K562 treated with DMSO at 1 percent for 48 hours (cell line): ENCODE data around the gene ZNF296. TPM values are rescaled to one million over a fixed set of nuclear protein-coding genes. Genes with fewer than 3 reads are reported as not detected.

ENCODE experiments used
- total RNA-seq: library from RNA; unstranded; fragments of 300-600 nt; gene quantifications from 2 replicates; pipeline ENCODE4 v1.2.3, GENCODE V29; 2022; ENCODE audit warnings: low replicate concordance; ENCODE audit errors: extremely low read depth

Gene ZNF296
- not detected in 2 replicates for total RNA-seq

GRCh38 chr19:45076029-45076850 is at the start of gene ZNF296:
Gene ZNF296, minus strand, starts transcription at chr19:45076478. Its CDS starts 105 bp downstream, at chr19:45076373.

GRCh38 chr19:45092747-45093678 is 16.7 kb upstream of the ZNF296 start, which contains the start of gene PPP1R37:
Gene PPP1R37, plus strand, starts transcription at chr19:45093179. Its CDS starts 147 bp downstream, at chr19:45093326.

GRCh38 chr19:45079063-45079910 is 3.0 kb upstream of the ZNF296 start, which contains the start of gene GEMIN7:
Gene GEMIN7, plus strand, starts transcription at chr19:45079260. Its CDS starts 10,855 bp downstream, at chr19:45090115.

DNA sequence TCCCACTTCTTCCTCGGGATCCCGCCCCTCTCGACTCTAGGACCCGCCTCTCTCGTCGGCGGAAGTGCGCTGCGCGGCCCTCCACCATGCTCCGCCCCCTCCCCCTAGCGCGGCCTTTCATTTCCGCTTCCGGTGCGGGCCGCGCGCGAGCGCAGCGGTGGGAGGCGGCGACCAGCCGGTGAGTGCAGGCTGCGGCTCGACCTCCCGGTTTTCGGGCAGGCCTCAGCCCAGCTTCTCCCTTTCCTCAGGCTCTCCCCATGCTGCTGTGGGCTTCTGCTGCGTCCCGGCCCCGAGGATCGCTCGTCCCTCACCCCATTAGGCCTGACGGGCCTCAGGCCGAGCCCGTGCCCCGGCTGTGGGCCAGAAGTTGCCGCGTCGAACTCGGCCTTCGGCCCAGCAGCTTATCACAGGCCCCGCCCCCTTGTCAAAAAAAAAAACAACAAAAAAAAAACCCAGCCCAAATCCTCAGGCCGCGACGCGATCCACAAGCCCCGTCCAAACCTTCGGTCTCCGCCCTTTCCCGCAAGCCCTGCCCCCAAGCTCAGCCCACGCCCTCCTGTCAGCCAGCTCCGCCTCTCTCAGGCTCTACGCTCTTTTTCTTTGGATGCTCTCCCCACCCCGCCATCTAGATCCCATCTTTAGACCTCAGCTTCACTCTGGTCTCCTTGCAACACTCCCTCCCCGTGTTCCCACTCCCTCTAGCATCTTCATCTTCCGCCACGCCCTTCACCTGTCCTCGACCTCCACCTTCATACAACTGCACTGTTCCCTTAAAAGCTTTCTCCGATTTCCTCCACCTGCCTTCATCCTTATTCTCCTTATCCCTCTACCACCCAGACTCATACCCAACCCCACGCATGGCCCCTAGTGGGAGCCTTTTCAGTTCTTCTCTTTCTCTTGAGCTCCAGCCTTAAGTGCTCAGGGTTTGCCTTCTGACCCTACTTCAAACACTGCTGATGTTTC is 37.1 kb downstream of the ZNF296 start, which contains the start of gene CLASRP:
CLASRP (plus strand) TSS at position 115 of the 963 bp plus-strand sequence. CDS start 1,168 bp downstream, outside the sequence.

Other genes with a start within 250 kb of the ZNF296 start
- gene NECTIN2, start 230.2 kb downstream of the ZNF296 start, total RNA-seq: not detected in 2 replicates
- gene TOMM40, start 185.2 kb downstream of the ZNF296 start, total RNA-seq: not detected in 2 replicates
- gene APOE, start 170.7 kb downstream of the ZNF296 start, total RNA-seq: 593 and 1,577 TPM in 2 replicates
- not detected in 2 replicates for gene APOC1, start 161.9 kb downstream of the ZNF296 start, total RNA-seq
- gene APOC4, start 134.2 kb downstream of the ZNF296 start, total RNA-seq: not detected in 2 replicates
- gene APOC2, start 130.4 kb downstream of the ZNF296 start, total RNA-seq: not detected in 2 replicates
- not detected in 2 replicates for gene CLPTM1, start 121.1 kb downstream of the ZNF296 start, total RNA-seq
- gene RELB, start 75.0 kb downstream of the ZNF296 start, total RNA-seq: not detected in 2 replicates
- not detected in 2 replicates for gene CLASRP, start 37.4 kb downstream of the ZNF296 start, total RNA-seq
- not detected in 2 replicates for gene GEMIN7, start 2.8 kb upstream of the ZNF296 start, total RNA-seq
- not detected in 2 replicates for gene PPP1R37, start 16.7 kb upstream of the ZNF296 start, total RNA-seq
- gene NKPD1, start 84.5 kb upstream of the ZNF296 start, total RNA-seq: not detected in 2 replicates
- gene TRAPPC6A, start 101.8 kb upstream of the ZNF296 start, total RNA-seq: not detected in 2 replicates
- not detected in 2 replicates for gene BLOC1S3, start 102.3 kb upstream of the ZNF296 start, total RNA-seq
- not detected in 2 replicates for gene EXOC3L2, start 168.9 kb upstream of the ZNF296 start, total RNA-seq
- gene MARK4, start 174.8 kb upstream of the ZNF296 start, total RNA-seq: not detected in 2 replicates
- not detected in 2 replicates for gene CKM, start 246.4 kb upstream of the ZNF296 start, total RNA-seq